ENCODE data around the gene ABHD16A.

Gene ABHD16A

DNA sequence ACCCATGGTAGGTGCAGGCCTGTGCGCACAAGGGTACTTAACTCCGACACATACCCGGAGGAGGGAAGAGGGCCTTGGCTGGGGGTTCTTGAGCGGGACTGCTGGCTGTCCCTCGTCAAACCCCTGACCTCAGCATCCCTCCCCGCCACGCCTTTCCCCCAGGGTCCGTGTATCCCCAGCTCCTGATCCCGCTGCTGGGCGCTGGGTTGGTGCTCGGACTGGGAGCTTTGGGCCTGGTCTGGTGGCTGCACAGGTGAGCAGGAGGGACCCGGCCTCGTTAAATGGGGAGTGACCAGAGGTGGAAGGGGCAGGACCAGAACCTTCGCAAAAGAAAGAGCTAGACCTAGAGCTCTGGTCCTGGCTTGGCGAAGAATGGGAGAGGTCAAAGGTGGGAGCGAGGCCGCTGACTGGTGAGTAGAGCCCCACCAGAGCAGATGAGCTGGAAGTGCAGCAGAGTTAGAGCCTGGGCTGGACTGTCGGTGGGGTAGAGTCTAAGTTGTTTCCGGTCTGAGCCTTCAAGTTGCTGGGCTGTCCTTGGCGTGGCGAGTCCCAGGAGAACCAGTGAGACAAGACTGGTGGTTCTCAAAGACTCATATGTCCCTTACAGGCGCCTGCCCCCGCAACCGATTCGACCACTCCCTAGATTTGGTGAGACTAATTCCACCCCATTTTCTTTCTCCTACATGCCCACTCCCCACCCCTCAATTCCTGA lies 21.0 kb upstream of the ABHD16A start:
- no peaks in the 10 kb centered on the region for H3K27me3 Mint-ChIP-seq
- H3K36me3 Mint-ChIP-seq = peaks cover 4% of the 10 kb centered on the region
- H3K9me3 Mint-ChIP-seq (ENCODE audit: low read depth) = no peaks in the 10 kb centered on the region
- no peak overlapping the region for H3K4me3 Mint-ChIP-seq
- no peak overlapping the region for H3K27ac Mint-ChIP-seq
- H3K4me1 Mint-ChIP-seq (ENCODE audit: low read depth) = peaks cover 34% of the 10 kb centered on the region

DNA sequence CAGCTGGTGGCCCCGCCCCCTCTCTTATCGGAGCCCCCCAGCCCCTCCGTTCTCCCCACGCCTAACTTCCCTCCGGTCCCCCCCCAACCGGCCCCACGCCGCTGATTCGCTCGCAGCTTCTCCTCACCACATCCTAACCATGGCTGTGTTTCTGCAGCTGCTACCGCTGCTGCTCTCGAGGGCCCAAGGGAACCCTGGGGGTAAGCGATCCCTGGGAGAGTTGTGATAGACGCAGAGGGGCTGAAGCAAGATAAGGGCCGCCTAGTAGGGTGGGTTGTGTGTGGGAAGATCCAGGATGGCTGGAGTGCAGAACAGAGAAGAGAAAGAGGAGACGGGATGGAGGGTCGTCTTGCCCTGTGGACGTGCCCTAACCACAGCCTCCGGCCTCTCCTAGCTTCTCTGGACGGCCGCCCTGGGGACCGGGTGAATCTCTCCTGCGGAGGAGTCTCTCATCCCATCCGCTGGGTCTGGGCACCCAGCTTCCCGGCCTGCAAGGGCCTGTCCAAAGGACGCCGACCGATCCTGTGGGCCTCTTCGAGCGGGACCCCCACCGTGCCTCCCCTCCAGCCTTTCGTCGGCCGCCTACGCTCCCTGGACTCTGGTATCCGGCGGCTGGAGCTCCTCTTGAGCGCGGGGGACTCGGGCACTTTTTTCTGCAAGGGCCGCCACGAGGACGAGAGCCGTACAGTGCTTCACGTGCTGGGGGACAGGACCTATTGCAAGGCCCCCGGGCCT lies 20.3 kb upstream of the ABHD16A start, which contains the start of gene MPIG6B:
Gene MPIG6B, plus strand, starts transcription at position 129 of the 735 bp plus-strand sequence. Its CDS starts 11 bp downstream, at position 140.
- peak within 1 kb of the TSS; percentile 5 for H3K4me3 Mint-ChIP-seq
- peaks cover 4% of the 10 kb centered on the region for H3K36me3 Mint-ChIP-seq
- peaks cover 30% of the 10 kb centered on the region for H3K4me1 Mint-ChIP-seq (ENCODE audit: low read depth)
- no peak within 1 kb of the TSS for H3K27ac Mint-ChIP-seq
- H3K27me3 Mint-ChIP-seq = no peaks in the 10 kb centered on the region
- H3K9me3 Mint-ChIP-seq (ENCODE audit: low read depth) = no peaks in the 10 kb centered on the region

DNA sequence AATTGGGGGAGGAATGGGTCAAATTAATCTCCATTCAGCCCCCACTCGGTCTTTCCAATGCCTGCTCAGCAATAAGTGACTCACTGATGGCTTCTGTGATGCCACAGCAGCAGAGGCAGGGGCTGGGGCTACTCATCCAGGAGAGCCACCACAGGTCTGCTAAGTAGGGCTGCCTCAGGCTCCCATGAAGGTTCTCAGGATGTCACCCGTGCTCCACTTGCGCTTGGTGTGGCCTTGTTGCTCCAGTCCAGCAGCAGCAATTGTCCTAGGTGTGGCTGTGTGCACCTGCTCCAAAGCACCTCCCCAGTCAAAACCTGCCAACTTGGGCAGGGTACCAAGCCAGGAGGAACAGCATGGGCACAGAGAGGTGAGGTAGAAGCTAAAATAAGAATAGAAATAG lies 19.0 kb upstream of the ABHD16A start:
- H3K9me3 Mint-ChIP-seq (ENCODE audit: low read depth) = no peaks in the 10 kb centered on the region
- H3K36me3 Mint-ChIP-seq = peaks cover 4% of the 10 kb centered on the region
- no peaks in the 10 kb centered on the region for H3K27me3 Mint-ChIP-seq
- H3K4me3 Mint-ChIP-seq = peak overlapping the region; percentile 5
- peaks cover 23% of the 10 kb centered on the region for H3K4me1 Mint-ChIP-seq (ENCODE audit: low read depth)
- no peak overlapping the region for H3K27ac Mint-ChIP-seq

DNA sequence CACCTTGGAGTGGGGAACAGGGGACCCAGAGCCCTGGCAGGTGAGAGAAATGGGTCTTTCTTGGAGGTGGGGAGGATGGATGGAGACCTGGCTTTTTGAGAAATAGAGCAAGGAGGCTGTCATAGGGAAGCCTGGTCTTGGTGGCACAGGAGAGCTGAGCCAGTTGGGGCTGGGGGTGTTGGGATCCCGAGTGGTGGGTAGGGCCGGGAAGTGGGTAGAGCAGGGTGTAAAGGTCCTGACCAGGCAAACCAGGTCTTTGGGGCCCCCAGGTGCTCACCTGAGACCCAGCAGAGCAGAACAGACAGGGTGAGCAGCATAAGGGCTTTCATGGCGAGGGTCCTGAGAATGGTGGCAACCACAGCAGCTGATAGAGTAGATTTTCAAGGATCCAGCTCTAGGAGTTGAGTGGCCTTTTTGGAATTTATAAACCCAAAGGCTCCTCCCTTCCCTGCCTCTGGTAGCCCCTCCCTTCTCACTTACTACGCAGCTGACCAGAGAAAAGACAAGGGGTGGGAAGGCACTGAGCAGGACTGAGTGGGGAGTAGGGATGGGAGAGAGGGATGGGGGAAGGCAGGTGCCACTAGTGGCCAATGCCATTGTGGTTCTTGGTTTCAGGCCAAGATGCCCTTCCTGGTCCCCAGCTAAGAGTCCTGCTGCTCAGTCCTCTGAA lies 18.4 kb upstream of the ABHD16A start, which contains the start of gene LY6G6C:
Gene LY6G6C, minus strand, starts transcription at position 396 of the 670 bp plus-strand sequence. Its CDS starts 67 bp downstream, at position 329.
- Mint-ChIP-seq H3K9me3 (ENCODE audit: low read depth) (no peaks in the 10 kb centered on the region), H3K4me3 (peak within 1 kb of the TSS; percentile 5), H3K4me1 (ENCODE audit: low read depth) (peaks cover 17% of the 10 kb centered on the region), H3K27me3 (no peaks in the 10 kb centered on the region), H3K36me3 (no peaks in the 10 kb centered on the region), H3K27ac (no peak within 1 kb of the TSS)

DNA sequence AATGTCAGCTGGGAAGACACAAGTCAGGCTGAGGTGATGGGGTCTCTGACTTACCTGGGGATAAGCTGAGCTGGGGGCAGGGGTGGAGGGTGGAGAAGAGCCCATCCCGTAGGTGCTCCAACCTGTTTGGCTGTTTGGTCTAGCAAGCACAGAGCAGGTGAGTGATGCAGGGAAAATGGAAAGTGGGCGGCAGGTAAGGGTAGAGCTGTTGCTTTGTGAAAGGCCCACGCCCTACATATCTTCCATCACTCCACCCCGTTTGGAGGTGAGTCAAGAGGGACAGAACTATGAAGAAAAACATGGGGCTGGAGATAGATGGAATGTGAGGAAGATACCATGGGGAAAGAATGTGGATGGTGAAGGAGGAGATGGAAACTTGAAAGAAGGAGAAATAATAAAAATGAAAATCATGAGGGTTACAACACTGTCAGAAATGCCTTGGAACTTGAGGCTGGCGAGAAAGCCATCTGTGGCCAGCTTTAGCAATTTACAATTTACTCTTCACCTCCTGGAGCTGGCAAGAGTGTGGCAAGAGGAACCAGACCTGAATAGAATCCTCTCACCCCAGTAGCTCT lies 17.2 kb upstream of the ABHD16A start:
- H3K4me3 Mint-ChIP-seq = no peak overlapping the region
- H3K4me1 Mint-ChIP-seq (ENCODE audit: low read depth) = peaks cover 9% of the 10 kb centered on the region
- H3K27ac Mint-ChIP-seq = no peak overlapping the region
- H3K36me3 Mint-ChIP-seq = no peaks in the 10 kb centered on the region
- H3K27me3 Mint-ChIP-seq = no peaks in the 10 kb centered on the region
- H3K9me3 Mint-ChIP-seq (ENCODE audit: low read depth) = no peaks in the 10 kb centered on the region

DNA sequence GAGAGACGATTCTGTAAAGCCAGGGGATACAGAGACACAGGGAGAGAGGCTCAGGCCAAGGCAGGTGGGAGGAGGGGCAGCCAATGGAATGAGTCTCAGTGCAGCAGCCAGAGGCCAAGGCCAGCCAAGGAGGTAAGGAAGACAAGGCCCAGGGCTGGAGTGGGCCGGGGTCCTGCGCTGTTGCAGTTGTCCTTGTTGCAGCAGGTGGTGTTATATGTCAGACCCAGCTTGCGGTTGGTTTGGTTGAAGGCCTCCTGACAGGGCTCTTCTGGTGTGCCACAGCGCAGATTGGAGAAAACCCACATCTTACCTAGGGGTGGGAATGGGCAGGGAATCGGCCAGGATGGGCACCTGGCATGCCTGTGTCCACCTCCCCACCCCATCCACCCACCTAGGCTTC lies 15.9 kb upstream of the ABHD16A start:
- Mint-ChIP-seq H3K4me1 (ENCODE audit: low read depth) (peaks cover 11% of the 10 kb centered on the region), H3K4me3 (no peak overlapping the region), H3K9me3 (ENCODE audit: low read depth) (no peaks in the 10 kb centered on the region), H3K36me3 (no peaks in the 10 kb centered on the region), H3K27me3 (no peaks in the 10 kb centered on the region), H3K27ac (no peak overlapping the region)

DNA sequence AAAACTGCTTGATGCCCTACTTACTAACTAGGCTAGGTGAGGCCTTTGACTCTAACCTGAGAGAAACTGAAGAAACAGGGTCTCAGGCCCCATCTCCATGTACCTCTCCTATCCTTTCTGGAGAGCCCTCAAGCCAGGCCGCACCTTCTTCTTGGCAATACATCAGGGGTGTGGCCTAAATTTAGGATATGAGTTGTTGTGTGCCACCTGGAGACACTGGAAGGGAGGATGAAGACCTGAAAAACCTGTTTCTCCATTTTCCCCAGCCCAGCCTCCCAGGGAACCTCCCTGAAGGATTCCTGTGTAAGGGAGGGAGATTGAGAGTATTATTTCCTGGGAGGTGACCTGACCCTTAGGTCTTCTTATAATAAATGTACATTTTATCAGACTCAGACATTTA lies 15.1 kb upstream of the ABHD16A start:
- no peak overlapping the region for H3K4me3 Mint-ChIP-seq
- H3K27me3 Mint-ChIP-seq = no peaks in the 10 kb centered on the region
- no peaks in the 10 kb centered on the region for H3K9me3 Mint-ChIP-seq (ENCODE audit: low read depth)
- no peaks in the 10 kb centered on the region for H3K36me3 Mint-ChIP-seq
- H3K4me1 Mint-ChIP-seq (ENCODE audit: low read depth) = peaks cover 10% of the 10 kb centered on the region
- H3K27ac Mint-ChIP-seq = no peak overlapping the region

DNA sequence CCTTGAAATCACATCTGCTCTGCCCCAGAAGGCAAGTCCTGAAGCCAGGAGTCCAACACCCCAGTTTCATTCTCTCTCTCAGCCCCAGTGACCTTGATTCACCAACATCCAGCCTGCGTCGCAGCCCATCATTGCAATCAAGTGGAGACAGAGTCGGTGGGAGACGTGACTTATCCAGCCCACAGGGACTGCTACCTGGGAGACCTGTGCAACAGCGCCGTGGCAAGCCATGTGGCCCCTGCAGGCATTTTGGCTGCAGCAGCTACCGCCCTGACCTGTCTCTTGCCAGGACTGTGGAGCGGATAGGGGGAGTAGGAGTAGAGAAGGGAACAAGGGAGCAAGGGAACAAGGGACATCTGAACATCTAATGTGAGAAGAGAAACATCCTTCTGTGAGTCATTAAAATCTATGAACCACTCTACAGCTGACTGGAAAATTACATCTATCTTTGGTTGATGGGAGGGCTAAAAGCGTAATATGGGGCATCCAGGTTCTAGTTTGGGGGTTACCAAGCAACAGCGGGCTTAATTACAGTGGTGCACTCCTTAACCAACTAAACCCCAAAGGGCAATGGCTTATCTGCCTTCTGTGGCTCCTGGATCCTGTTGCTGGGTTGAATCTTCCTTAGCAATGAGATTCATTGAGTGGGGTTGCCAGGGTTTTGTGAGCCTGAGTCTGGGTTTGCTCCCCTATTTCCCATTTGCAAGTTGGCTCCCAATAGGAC lies 14.5 kb upstream of the ABHD16A start:
- Mint-ChIP-seq H3K36me3 (no peaks in the 10 kb centered on the region), H3K27me3 (no peaks in the 10 kb centered on the region), H3K4me3 (no peak overlapping the region), H3K27ac (no peak overlapping the region), H3K4me1 (ENCODE audit: low read depth) (peaks cover 10% of the 10 kb centered on the region), H3K9me3 (ENCODE audit: low read depth) (no peaks in the 10 kb centered on the region)

DNA sequence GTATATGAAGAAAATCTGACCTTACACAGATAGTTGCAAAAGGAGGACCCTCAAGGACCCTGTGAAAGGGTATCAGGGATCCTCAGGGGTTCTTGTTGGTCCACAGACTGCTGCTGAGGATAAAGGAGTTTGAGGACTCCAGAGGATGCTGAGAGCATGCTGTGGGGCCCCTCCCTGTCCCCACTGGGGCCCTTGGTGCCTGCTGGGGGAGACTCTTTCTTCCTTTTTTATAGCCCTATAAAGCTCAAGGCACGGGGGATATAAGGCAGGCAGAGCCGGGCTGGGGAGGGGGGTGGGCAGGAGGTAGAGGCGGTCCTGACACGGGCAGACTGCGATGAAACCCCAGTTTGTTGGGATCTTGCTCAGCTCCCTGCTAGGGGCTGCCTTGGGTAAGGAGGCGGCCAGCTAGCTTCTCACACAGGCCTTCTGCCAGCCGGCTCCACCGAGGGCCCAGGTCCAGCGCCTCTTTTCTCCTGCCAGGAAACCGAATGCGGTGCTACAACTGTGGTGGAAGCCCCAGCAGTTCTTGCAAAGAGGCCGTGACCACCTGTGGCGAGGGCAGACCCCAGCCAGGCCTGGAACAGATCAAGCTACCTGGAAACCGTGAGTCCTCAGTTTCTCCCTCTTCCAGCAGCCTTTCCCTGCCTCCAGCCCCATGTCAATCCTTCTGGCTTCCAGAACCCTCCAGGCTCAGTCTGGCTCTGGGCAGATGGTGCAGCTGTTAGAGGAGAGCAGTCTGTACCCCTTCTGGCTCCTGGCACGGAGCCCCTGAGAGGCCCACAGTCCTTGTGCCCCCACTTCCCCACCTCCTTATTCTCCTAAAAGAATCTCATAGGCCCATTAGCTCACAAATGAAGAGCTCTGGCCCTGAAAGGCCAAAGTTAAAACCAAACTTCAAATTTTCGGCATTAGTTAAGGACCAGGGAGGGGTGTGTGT lies 12.2 kb upstream of the ABHD16A start, which contains the start of gene LY6G6D:
Gene LY6G6D, plus strand, starts transcription at position 327 of the 937 bp plus-strand sequence. Its CDS starts 8 bp downstream, at position 335.
- Mint-ChIP-seq H3K4me3 (no peak within 1 kb of the TSS), H3K27me3 (no peaks in the 10 kb centered on the region), H3K27ac (no peak within 1 kb of the TSS), H3K36me3 (no peaks in the 10 kb centered on the region), H3K9me3 (ENCODE audit: low read depth) (no peaks in the 10 kb centered on the region), H3K4me1 (ENCODE audit: low read depth) (peaks cover 17% of the 10 kb centered on the region)

DNA sequence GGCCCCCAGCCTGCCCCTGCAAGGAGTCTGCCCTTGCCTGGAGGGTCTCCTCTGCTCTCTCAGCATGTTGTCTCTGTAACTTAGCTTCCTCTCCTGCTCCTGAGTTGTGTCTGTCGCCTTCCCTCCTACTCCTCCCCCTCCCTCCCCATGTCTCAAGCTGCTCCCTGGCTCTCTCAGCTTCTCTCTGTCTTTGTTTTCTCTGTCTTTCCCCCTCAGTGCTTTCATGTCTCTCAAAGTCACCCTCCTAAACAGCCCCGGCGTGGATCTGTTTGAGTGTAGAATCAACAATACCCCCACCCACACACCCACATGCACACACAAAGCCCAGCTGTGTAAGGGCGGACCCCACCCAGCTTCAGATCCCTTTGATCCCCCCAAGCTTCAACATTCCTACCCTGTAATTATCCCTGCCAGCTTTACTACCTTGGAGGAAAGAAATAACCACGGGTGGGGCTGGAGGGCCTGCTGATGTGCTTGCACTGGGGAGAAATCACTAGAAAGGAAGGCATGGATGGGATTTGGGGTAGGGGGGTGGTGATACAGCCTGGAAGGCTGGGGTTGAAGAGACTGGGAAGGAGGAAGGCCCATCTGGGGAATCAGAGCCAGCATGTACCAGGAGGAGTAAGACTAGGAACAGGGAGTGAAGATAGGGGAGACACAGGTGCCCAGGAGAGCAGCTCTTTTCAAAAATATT lies 11.0 kb upstream of the ABHD16A start:
- Mint-ChIP-seq H3K4me1 (ENCODE audit: low read depth) (peaks cover 17% of the 10 kb centered on the region), H3K27me3 (no peaks in the 10 kb centered on the region), H3K27ac (no peak overlapping the region), H3K9me3 (ENCODE audit: low read depth) (no peaks in the 10 kb centered on the region), H3K4me3 (no peak overlapping the region), H3K36me3 (no peaks in the 10 kb centered on the region)

DNA sequence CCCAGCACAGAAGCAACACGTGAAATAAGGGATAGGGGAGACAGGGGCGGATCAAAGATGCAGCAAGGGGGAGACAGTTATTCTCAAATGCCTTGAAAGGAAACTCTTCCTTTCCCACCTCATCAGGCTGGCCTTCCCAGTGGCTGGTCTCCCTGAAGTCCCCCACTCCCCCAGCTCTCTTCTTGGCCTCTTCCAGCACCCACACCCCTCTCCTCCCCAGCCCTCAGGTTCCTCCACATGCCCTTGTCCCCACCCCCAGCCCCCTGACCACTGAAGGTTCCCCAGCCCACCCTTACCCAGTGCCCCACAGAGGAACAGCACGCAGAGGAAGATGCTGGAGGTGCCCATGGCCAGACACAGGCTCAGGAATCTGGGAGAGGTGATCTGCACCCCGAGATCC lies 10.3 kb upstream of the ABHD16A start:
- Mint-ChIP-seq H3K36me3 (no peaks in the 10 kb centered on the region), H3K4me1 (ENCODE audit: low read depth) (peaks cover 17% of the 10 kb centered on the region), H3K4me3 (no peak overlapping the region), H3K9me3 (ENCODE audit: low read depth) (no peaks in the 10 kb centered on the region), H3K27me3 (no peaks in the 10 kb centered on the region), H3K27ac (no peak overlapping the region)

DNA sequence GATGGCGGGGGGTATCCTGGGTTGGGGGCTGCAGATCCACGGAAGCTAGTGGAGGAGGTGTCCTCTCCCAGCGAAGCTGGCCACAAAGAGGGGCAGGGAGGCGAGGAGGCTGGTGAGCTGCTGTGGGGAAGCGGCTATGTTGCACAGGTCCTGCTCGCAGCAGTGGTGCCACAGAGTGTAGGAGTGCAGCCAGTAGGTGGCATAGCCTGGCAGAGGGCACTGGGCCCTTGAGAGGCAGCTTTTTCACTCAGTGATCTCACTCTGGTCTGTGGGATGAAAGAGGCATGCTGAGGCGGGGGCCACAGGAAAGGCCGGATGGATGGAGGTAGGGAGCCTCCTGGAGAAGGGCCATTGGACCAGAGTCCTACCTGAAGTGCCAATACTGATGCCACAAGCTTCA lies 9.2 kb upstream of the ABHD16A start:
- Mint-ChIP-seq H3K27ac (no peak overlapping the region), H3K4me1 (ENCODE audit: low read depth) (peaks cover 17% of the 10 kb centered on the region), H3K9me3 (ENCODE audit: low read depth) (no peaks in the 10 kb centered on the region), H3K4me3 (no peak overlapping the region), H3K27me3 (no peaks in the 10 kb centered on the region), H3K36me3 (no peaks in the 10 kb centered on the region)

DNA sequence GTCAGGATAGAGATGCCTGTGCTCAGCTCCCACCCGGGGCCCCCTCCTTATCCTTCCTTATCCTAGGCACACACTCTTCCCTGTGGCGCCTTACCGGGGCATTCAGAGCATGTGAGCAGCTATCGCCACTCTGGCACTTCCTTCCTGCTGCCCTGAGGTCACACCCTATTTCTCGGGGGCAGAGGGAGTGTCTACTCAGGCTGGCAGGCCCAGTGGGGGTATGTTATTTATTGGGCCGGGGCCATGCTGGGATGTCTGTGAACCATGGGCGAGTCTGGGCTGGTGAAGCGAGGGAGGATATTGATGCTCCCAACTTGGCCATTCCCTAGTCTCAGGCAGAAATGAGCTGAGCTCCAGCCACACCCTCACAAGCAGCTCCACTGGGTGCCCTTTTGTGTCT lies 8.1 kb upstream of the ABHD16A start:
- Mint-ChIP-seq H3K4me3 (no peak overlapping the region), H3K36me3 (no peaks in the 10 kb centered on the region), H3K27ac (no peak overlapping the region), H3K27me3 (no peaks in the 10 kb centered on the region), H3K4me1 (ENCODE audit: low read depth) (peaks cover 17% of the 10 kb centered on the region), H3K9me3 (ENCODE audit: low read depth) (no peaks in the 10 kb centered on the region)
